ENCODE data around the gene NUDT13. TPM values are rescaled to one million over a fixed set of nuclear protein-coding genes. Genes with fewer than 3 reads are reported as not detected.

NUDT13 gene
- total RNA-seq, 1 experiment from 2014 or later: 1.5 TPM

- H3K36me3 Mint-ChIP-seq (ENCODE audit: insufficient read depth in 1 of 3, low read depth in 3 of 3): peaks cover 6 to 23% (median 13%) of the 10 kb centered on the region in 3 experiments
- peak within 1 kb of the TSS; percentile 93 for H3K9ac ChIP-seq (ENCODE audit: extremely low read depth, insufficient read length, low read length)
- no CpG with 5 or more reads among the region's 49 CpGs for WGBS (ENCODE audit: extremely low coverage, insufficient read length, low lambda C conversion rate)
- H2BK20ac ChIP-seq (ENCODE audit: low read depth, low read length, poor library complexity, severe bottlenecking): no peak within 1 kb of the TSS
- H3K27ac ChIP-seq (ENCODE audit: insufficient read length, low read depth, low read length): peak within 1 kb of the TSS; percentile 75
- no peaks in the 10 kb centered on the region for H3K27me3 ChIP-seq (ENCODE audit: insufficient read depth, low read length)
- peaks cover 13 to 14% of the 10 kb centered on the region in 2 experiments for H3K4me1 Mint-ChIP-seq
- peak; percentile 51 for TF ChIP-seq CTCF (conservative IDR thresholded peaks at IDR 0.05)
- no peak within 1 kb of the TSS for H2BK12ac ChIP-seq (ENCODE audit: insufficient read length, low read depth, low read length)
- no peak within 1 kb of the TSS for H2BK120ac ChIP-seq (ENCODE audit: low read depth, low read length, poor library complexity, severe bottlenecking)
- peaks cover 0 to 3% of the 10 kb centered on the region in 2 experiments; a peak in 1 of 5 replicates for H3K9me3 Mint-ChIP-seq
- peak within 1 kb of the TSS; percentile 37 for H4K5ac ChIP-seq (ENCODE audit: insufficient read length, low read depth, low read length)
- no peak within 1 kb of the TSS for H2AK5ac ChIP-seq (ENCODE audit: insufficient read length, low read length)
- peak; percentile 96 for DNase-seq
- peak within 1 kb of the TSS; percentile 32 for H3K23ac ChIP-seq (ENCODE audit: insufficient read length, low read depth, low read length)
- no peak within 1 kb of the TSS for H2BK5ac ChIP-seq (ENCODE audit: insufficient read length, low read length)
- H3K4me1 ChIP-seq (ENCODE audit: insufficient read depth, low read length): no peaks in the 10 kb centered on the region
- H3K27me3 Mint-ChIP-seq (ENCODE audit: low read depth): no peaks in the 10 kb centered on the region
- H3K23me2 ChIP-seq (ENCODE audit: insufficient read length, low read depth, low read length, poor library complexity, severe bottlenecking): peaks cover 7% of the 10 kb centered on the region
- H4K91ac ChIP-seq (ENCODE audit: insufficient read length, low read depth, low read length): peak within 1 kb of the TSS; percentile 53
- H3K18ac ChIP-seq (ENCODE audit: insufficient read length, low read depth, low read length): peak within 1 kb of the TSS; percentile 91
- H4K20me1 ChIP-seq (ENCODE audit: control insufficient read depth, insufficient read depth, insufficient read length): no peaks in the 10 kb centered on the region
- peak within 1 kb of the TSS; percentile 78 for H4K8ac ChIP-seq (replicated peaks; ENCODE audit: insufficient read length, low read depth, low read length)
- peak within 1 kb of the TSS; percentile 99 to 100 (median 100) for H3K27ac Mint-ChIP-seq
- H3K56ac ChIP-seq (ENCODE audit: insufficient read length, low read depth, low read length): peak within 1 kb of the TSS; percentile 65
- no peaks in the 10 kb centered on the region for H3K9me3 ChIP-seq (ENCODE audit: control insufficient read depth, low read depth, low read length)
- no peak within 1 kb of the TSS; the same call in 1 of the 2 replicates for H3K4ac ChIP-seq (ENCODE audit: low read depth, low read length)
- peak within 1 kb of the TSS; percentile 100 for H3K4me2 ChIP-seq (ENCODE audit: insufficient read depth, insufficient read length, low read length)
- H2AFZ ChIP-seq (ENCODE audit: low read length): peak within 1 kb of the TSS; percentile 32
- peak within 1 kb of the TSS; percentile 17; the same call in 1 of the 2 replicates for H2BK15ac ChIP-seq (ENCODE audit: low read depth, low read length)
- H3T11ph ChIP-seq (ENCODE audit: low read length): peak within 1 kb of the TSS; percentile 54
- H3K14ac ChIP-seq (ENCODE audit: insufficient read depth, low read length): peak within 1 kb of the TSS; percentile 89; the same call in 1 of the 2 replicates
- peak within 1 kb of the TSS; percentile 99 to 100 for H3K4me3 Mint-ChIP-seq
- H3K79me1 ChIP-seq (ENCODE audit: insufficient read depth, low read depth, low read length, poor library complexity, severe bottlenecking): peaks cover 6% of the 10 kb centered on the region
- peaks cover 5% of the 10 kb centered on the region; the same call in 1 of the 2 replicates for H3K79me2 ChIP-seq (ENCODE audit: insufficient read depth, low read length)
Measured at GRCh38 chr10:73167783-73168464, 57.7 kb downstream of the NUDT13 start, which contains the start of the genes ECD and FAM149B1. Gene ECD, minus strand, starts transcription at chr10:73168008. Its CDS starts 4,071 bp downstream, at chr10:73163937. Gene FAM149B1, plus strand, starts transcription at chr10:73168119. Its CDS starts 221 bp downstream, at chr10:73168340.

Measured in H9 (cell line).